T-helper 22 cell (primary cell): ENCODE results near the gene GPR157.
"Not testable (repeated sequence)": the region's sequence is repeated elsewhere in the genome, so short reads cannot be mapped to it uniquely, and the experiment has no call there.

Experiments
- DNase-seq: peaks from one replicate; pipeline ENCODE4 v3.0.0-alpha.2; 2020; ENCODE audit warnings: low read depth

The GPR157 gene

GRCh38 chr1:9146156-9146555, 17.3 kb upstream of the GPR157 start:
- no peak for DNase-seq

GRCh38 chr1:9145714-9146113, 16.8 kb upstream of the GPR157 start:
- no peak for DNase-seq

DNA sequence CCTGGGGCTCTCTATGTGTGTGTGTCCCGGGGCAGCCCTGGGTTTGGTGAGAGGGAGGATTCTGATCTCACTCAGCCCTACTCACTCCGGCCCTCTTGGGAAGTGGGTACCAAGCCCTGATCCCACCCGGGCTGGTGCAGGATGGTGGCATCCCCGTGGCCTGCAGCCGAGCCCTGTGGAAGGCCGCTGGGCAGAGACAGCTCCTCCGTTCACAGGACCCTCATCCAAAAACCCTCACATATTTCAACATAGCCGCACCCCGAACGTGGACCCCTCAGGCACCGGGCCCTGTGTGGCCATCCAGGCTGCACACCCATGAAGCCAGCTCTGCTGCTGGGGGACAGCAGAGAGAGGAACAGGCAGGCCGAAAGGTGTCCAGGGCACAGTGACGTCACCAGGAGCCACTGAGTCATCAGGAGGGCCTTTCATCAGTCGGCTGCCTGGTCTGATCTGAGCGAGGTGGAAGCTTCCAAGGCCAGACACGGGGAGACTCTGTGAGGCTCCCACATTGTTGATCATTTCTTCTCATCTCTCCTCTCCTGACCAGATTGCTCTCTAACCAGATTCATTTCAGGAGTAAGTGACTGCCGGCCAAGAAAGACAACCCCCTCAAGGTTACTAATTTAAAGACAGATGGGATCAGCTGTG, 16.2 kb upstream of the GPR157 start:
- DNase-seq, result no peak

DNA sequence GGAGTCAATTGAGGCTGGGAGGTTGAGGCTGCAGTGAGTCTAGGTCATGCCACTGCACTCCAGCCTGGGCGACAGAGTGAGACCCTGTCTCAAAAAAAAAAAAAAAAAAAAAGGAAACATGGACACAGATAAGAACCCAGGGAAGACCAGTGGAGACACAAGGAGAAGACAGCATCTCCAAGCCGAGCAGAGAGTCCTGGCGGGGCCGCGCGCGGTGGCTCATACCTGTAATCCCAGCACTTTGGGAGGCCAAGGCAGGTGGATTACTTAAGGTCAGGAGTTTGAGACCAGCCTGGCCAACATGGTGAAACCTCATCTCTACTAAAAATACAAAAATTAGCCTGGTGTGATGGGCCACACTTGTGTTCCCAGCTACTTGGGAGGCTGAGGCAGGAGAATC, 15.6 kb upstream of the GPR157 start:
- not testable (repeated sequence) for DNase-seq

- DNase-seq, result no peak
Observed at GRCh38 chr1:9143250-9143649, 14.3 kb upstream of the GPR157 start.

GRCh38 chr1:9139930-9140329, 11.0 kb upstream of the GPR157 start:
- DNase-seq, result no peak

DNA sequence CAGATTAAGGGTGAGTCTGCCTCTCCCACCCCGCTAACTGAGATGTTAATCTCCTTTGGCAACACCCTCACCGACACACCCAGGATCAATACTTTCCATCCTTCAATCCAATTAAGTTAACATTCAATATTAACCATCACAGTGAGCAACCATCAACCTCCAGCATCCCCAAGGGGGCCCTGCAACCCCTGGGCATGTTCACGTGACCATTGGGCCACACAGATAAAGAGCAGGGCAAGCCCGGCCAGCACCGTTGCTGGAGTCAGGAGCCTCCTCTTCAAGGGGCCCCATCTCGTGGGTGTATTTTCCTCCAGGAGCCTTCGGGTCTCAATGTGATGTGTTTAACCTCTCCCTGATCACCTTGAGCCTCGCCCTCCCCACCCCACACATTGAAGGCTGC, 8.0 kb upstream of the GPR157 start:
- no peak for DNase-seq

DNA sequence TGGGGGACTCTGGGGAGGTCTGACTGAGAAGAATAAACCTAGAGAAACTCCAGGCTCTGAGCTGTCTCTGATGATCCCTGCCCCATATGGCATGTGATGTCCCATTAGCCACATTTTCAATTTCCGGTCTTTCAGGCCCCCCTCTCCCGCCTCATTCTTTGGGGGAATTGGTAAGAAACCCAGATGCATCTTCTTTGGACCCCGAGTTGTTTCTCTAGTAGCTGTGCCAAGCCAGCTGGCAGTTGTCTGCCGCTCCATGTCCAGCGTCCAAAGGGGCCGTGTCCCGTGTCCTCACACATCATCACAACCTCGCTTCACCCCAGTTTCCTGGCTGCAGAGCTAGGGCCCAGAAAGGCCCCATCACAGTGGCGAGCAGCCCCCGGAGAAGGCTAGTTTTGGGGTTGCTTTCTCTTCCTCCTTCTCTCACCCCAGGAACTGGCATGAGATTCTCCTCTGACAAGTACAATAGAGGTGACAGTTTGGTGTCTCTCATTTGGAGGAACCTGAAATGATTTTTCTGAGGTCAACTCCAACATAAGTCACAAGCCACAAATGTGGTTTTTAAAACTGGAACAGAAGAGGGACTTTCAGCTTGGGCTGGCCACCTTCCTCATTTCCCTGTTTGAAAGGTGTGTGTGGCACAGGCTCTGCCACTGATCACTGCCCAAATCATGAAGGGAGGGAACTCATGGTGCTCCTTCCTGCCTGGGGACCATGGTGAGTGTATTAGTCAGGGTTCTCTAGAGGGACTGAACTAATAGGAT, 6.4 kb upstream of the GPR157 start:
- no peak for DNase-seq

- DNase-seq, result no peak
Observed at GRCh38 chr1:9133870-9134585, 5.1 kb upstream of the GPR157 start.

DNA sequence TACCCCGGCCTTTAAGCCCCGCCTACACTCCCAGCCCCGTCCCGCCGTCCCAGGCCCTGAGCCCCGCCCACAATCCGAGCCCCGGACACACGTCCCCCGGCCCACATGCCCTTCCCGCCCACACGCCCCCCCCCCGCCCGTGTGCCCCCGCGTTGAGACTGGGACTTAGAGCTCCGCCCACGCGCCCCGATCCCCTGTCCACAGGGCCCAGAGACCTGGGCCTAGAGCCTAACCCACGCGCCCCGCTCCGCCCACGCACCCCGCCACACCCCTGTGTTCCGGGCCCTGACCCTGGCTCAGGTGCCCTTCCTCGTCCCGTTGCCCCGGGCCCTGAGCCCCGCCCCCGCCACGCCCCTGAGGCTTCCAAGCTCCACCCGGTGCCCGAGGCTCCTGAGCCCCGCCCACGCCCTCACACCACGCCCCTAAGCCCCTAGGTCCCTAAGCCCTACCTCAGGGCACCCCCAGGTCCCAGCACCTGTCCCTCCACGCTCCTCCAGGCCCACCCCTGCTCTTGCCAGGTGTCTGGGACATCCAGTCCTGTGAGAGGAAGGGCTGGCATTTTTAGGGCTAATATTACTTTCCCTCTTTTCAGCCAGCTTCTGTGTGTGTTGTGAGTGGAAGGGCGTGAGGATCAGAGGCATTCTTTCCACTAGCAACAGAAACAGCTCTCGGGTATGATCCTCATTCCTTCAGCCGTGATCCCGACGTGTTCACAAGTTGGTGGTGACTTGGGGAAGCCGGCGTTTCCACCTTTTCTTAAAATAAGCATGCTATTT, 552 bp upstream of the GPR157 start:
- DNase-seq, result peak; percentile 82

DNA sequence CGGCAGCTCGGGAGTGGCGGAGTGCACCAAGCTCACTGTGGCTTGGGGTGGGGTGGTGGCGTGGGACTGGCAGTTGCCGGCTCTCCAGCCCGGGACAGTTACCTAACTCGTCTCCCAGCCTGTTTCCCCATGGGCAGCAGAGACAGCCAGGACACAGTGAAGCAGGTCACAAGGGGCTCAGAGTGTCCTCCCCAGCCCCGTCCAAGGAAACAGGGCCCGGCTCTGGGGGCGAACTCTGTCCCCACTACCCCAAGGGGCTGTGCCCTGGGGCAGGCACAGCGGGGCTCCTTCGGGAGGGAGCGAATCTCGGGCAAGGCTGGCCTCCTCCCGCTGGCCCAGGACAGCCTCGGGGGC, 759 bp downstream of the GPR157 start:
- no peak for DNase-seq

DNA sequence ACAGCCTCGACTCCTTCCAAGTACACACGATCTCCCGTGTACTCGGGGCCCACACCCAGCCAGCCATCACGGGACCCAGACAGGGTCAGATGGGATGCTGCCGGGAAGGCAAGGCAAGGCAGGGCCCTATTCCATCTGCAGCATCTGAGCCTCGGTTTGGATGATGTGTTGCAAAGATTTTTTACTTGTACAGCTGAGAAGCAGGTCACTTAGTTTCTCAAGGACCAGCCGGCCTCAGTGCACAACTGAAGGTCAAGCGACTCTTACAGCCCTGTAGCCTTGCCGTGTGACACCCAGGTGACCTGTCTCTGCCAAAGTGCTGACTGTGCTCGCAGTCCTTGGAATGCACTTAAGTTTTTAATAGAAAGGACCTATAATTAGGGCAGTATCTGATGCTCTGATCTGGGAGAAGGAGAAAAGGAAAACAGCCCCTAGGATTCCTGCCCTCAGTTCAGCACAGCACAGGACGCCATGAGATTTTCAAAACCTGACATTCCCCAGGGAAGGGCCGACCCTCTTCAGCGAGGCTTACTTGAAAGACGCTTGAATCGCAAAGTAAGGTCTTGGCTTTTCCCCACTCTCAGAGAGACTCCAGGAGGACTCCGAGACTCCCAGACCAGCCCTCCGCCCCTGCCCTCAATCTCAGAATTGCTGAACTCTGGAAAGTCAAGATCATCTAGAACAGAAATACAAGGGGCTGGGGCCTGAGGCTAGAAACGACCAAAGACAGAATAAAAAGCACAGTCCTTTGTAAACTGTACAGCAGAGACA, 1.3 kb downstream of the GPR157 start:
- DNase-seq, result no peak

DNA sequence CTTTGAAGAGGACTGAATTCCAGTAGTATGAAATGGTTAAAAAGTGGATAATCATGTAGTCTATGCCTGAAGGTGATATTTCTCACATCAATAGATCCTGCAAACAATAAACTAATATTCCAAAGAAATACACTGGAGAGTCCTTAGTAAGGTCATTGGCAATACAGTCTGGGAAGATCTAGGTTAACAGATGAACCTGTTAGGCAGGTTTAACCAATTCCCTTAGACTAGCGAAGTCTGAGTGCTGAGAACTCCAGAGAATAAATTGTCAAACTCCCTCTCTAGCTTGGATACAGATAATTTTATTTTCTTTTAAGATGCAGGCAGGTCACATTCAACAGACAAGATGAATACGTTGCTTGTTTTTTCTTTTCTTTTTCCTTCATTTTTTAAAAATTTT, 2.4 kb downstream of the GPR157 start:
- no peak for DNase-seq

- DNase-seq, result not testable (repeated sequence)
Observed at GRCh38 chr1:9125847-9126246, 3.1 kb downstream of the GPR157 start.

DNA sequence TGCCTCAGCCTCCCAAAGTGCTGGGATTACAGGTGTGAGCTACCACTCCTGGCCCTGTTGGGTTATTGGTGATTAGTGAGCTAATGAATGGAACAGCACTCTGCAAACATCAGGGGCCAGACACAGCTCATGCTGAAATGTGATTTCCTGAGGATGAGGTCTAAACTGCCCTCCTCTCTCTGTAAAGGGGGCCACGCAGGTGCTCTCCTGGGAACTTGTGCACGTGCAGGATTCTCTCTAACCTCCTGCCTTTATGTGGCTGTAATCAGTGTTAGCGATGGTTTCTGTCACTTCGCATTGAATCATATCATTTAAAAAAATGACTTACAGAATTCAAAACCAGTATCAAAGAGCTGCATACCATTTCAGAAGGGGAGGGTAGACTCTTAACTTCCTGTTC, 3.6 kb downstream of the GPR157 start:
- DNase-seq, result no peak

GRCh38 chr1:9124389-9124788, 4.5 kb downstream of the GPR157 start:
- DNase-seq, result not testable (repeated sequence)

- not testable (repeated sequence) for DNase-seq
Observed at GRCh38 chr1:9123665-9124064, 5.2 kb downstream of the GPR157 start.

- peak; percentile 9 for DNase-seq
Observed at GRCh38 chr1:9121496-9122409, 7.1 kb downstream of the GPR157 start.

DNA sequence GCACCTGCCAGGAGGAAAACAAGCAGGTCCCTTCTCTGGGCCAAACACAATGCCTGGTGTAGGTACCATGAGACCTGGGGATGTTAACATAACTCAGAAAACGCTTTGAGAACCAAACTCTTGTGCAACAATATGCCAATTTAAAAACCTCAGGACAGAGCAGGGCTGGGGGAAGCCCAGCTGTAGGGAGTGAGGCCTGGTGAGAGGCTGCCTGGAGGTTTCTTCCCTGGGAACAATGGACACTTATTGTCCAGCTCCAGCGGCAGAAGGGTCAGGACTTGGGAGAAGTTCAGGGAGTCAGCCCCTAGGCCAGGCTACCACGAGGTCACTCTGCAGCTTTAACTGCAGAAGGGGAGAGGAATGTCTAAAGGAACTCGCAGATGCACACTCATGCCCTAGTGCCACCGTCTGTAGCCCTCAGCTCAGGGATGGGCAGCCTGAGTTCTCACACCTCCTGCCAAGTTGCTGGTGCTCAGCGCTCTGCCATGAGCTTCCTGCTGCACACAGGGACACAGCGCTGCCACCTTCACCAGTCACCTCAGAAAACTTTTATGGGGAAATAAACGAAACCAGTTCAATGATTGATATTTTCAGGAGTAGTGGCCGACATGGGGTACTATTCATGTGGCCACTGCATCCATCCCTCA, 8.5 kb downstream of the GPR157 start:
- DNase-seq, result no peak

GRCh38 chr1:9119745-9120144, 9.2 kb downstream of the GPR157 start:
- no peak for DNase-seq
